Lower leg skin (tissue), 3 donors: ENCODE results near the gene CMIP.

Experiments
- POLR2A ChIP-seq, 2 donors: fragments of 450-650 bp; IDR thresholded peaks; one replicate each; pipeline ENCODE4 v1.6.1; 2016 to 2017; ENCODE audit warnings: antibody characterized with exemption in 2 of 2, mild to moderate bottlenecking in 1 of 2, moderate library complexity in 1 of 2
- TF ChIP-seq, protein P1 (sequence below), 3 donors: fragments of 450-650 bp; IDR thresholded peaks; one replicate each; pipeline ENCODE4 v1.5.1; 2016; ENCODE audit warnings: antibody characterized with exemption in 3 of 3, mild to moderate bottlenecking in 3 of 3, moderate library complexity in 2 of 3

GRCh38 chr16:81610936-81611335 is 166.3 kb downstream of the CMIP start:
- TF ChIP-seq, protein P1, sequence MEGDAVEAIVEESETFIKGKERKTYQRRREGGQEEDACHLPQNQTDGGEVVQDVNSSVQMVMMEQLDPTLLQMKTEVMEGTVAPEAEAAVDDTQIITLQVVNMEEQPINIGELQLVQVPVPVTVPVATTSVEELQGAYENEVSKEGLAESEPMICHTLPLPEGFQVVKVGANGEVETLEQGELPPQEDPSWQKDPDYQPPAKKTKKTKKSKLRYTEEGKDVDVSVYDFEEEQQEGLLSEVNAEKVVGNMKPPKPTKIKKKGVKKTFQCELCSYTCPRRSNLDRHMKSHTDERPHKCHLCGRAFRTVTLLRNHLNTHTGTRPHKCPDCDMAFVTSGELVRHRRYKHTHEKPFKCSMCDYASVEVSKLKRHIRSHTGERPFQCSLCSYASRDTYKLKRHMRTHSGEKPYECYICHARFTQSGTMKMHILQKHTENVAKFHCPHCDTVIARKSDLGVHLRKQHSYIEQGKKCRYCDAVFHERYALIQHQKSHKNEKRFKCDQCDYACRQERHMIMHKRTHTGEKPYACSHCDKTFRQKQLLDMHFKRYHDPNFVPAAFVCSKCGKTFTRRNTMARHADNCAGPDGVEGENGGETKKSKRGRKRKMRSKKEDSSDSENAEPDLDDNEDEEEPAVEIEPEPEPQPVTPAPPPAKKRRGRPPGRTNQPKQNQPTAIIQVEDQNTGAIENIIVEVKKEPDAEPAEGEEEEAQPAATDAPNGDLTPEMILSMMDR (IDR thresholded peaks at IDR 0.05): no peak
- no peak for TF ChIP-seq POLR2A (IDR thresholded peaks at IDR 0.05)
